Right lobe of liver (tissue), 4 donors: Measurements from ENCODE around the gene IL34.

Experiments used
- POLR2A ChIP-seq: fragments of 450-650 bp; IDR thresholded peaks from one replicate; pipeline ENCODE4 v1.6.1; 2017; ENCODE audit warnings: antibody characterized with exemption, mild to moderate bottlenecking
- TF ChIP-seq, protein P1 (sequence below), 4 donors: fragments of 200-600 bp in 3 of 4; fragments of 450-650 bp in 1 of 4; IDR thresholded peaks; one replicate each; pipeline versions ENCODE4 v1.5.1 to v1.8.0; 2016 to 2022; ENCODE audit warnings: antibody characterized with exemption in 4 of 4, mild to moderate bottlenecking in 2 of 4
- donor health status: DM: no; HTN: no; CAD: no.
- donor health status: DM: no; HTN: no; CAD: no.
- donor health status: DM: no; HTN: yes; CAD: no.

GRCh38 chr16:70699696-70700095, 53.3 kb downstream of the IL34 start:
- TF ChIP-seq POLR2A: no peak
- TF ChIP-seq, protein P1, sequence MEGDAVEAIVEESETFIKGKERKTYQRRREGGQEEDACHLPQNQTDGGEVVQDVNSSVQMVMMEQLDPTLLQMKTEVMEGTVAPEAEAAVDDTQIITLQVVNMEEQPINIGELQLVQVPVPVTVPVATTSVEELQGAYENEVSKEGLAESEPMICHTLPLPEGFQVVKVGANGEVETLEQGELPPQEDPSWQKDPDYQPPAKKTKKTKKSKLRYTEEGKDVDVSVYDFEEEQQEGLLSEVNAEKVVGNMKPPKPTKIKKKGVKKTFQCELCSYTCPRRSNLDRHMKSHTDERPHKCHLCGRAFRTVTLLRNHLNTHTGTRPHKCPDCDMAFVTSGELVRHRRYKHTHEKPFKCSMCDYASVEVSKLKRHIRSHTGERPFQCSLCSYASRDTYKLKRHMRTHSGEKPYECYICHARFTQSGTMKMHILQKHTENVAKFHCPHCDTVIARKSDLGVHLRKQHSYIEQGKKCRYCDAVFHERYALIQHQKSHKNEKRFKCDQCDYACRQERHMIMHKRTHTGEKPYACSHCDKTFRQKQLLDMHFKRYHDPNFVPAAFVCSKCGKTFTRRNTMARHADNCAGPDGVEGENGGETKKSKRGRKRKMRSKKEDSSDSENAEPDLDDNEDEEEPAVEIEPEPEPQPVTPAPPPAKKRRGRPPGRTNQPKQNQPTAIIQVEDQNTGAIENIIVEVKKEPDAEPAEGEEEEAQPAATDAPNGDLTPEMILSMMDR (IDR thresholded peaks at IDR 0.05): no peak
